Activated T-cell treated with anti-CD3 and anti-CD28 coated beads for 1 hour (primary cell): ENCODE measurements around the gene BAHD1.

Source experiments
- DNase-seq: peaks from one replicate; pipeline ENCODE4 v3.0.0-alpha.2; 2020; ENCODE audit warnings: low read depth

BAHD1 gene

DNA sequence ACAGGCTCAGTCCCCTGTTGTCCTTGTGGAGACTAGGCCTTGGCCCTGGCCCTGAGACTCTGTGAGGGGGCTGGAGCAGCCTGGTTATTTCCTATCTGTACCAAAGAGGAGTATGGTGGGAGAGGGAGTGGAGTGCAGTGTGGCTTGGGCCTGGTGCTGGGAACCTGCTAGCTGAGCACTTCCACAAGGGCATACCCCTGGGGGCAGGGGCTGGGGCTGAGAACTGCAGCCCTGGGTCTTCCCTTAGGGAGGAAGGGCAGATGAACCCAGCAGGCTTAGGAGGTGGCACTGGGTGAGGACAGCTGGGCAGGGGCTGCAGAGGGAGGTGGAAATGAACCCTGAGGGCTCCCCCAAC lies 26.5 kb downstream of the BAHD1 start:
- no peak for DNase-seq

DNA sequence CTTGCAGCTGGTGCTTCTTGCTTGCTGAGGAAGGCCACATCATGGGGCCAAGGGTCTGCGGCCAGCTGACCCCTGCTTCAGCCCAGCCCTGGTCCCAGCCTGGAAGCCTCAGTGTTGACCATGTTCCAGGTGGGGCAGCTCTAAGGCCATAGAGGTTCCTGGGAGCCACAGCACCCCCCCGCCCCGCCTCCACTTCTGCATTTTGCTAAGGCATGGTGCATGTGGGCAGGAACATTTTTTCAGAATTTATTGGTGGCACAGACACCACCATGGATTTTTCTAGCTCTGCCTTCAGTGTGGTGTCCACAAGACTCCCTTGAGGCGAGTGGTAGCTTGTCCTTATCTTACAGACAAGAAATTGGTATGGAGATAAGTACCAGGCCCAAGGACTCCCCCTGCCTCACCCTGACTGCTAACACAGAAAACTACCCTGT lies 28.2 kb downstream of the BAHD1 start:
- no peak for DNase-seq

DNA sequence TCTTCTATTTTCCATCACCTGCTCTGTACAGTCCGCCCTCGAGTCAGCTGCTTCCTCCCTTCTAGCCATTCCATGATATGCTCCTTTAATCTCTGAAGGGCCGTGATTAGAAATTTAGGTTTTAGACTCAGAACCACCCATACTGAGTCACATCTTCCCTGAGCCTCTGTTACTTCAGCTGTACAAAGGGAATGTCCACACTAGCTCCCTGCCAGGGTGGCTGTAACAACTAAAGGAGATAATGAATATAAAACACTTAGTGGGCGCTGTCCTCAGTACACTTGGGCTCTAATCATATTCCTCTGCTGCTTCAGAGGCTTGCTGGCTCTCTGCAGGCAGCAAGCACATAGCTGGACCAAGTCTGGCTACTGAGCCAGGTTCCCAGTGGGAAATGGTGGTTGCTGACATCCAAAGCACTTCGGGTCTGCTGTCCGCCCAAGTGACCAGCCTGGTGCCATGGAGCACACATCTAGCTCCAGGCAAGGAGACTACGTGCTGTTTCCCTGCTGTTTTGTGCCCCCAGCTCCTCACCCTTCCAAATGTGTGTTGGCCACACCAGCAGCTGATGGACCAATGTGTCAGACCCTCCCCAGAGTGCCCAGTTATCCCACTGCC lies 29.1 kb downstream of the BAHD1 start:
- no peak for DNase-seq

DNA sequence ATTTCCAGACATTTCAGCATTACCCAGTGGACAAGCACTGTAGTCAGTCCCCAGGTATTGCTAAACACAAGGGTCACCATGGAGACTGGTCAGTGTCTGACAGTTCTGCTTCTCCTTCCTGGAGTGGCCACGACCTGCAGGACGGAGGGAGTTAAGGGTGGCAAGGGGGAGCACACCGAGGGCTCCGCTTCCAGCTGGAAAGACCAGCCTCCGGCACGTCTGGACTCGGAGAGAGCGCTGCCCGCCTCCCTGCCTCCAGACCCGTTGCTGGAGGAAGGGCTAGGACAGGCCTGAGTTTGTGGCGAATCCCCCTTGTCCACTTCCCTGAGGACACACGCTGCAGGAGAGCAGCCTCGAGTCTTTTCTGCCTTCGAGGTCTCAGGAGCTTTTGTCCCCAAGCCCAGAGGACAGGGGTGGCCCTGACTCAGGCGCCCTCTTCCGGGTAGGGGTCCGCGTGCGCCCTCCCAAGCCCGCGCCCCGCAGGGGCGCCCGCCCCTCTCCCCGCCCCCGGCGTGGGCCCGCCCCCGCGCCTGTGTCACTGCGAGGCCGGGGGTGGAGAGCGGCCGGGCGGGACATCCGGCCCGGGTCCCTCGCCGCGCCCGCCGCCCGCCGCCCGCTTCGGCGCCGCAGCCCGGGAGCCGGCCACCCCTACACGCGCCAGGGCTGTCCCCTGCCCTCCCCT lies 29.8 kb downstream of the BAHD1 start, which contains the start of gene CHST14:
Gene CHST14 (plus strand): TSS at position 562 of the 682 bp plus-strand sequence. CDS start 230 bp downstream, outside the sequence.
- peak; percentile 57 for DNase-seq

DNA sequence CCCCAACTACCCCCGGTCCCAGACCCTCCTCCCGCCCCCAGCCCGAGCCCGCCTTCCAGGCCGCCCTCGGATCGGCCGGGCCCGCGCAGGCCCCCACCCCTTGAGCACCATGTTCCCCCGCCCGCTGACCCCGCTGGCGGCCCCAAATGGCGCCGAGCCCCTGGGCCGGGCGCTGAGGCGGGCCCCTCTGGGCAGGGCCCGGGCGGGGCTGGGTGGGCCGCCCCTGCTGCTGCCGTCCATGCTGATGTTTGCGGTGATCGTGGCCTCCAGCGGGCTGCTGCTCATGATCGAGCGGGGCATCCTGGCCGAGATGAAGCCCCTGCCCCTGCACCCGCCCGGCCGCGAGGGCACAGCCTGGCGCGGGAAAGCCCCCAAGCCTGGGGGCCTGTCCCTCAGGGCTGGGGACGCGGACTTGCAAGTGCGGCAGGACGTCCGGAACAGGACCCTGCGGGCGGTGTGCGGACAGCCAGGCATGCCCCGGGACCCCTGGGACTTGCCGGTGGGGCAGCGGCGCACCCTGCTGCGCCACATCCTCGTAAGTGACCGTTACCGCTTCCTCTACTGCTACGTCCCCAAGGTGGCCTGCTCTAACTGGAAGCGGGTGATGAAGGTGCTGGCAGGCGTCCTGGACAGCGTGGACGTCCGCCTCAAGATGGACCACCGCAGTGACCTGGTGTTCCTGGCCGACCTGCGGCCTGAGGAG lies 30.5 kb downstream of the BAHD1 start:
- no peak for DNase-seq

DNA sequence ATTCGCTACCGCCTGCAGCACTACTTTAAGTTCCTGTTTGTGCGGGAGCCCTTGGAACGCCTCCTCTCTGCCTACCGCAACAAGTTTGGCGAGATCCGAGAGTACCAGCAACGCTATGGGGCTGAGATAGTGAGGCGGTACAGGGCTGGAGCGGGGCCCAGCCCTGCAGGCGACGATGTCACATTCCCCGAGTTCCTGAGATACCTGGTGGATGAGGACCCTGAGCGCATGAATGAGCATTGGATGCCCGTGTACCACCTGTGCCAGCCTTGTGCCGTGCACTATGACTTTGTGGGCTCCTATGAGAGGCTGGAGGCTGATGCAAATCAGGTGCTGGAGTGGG lies 31.0 kb downstream of the BAHD1 start:
- DNase-seq = no peak

DNA sequence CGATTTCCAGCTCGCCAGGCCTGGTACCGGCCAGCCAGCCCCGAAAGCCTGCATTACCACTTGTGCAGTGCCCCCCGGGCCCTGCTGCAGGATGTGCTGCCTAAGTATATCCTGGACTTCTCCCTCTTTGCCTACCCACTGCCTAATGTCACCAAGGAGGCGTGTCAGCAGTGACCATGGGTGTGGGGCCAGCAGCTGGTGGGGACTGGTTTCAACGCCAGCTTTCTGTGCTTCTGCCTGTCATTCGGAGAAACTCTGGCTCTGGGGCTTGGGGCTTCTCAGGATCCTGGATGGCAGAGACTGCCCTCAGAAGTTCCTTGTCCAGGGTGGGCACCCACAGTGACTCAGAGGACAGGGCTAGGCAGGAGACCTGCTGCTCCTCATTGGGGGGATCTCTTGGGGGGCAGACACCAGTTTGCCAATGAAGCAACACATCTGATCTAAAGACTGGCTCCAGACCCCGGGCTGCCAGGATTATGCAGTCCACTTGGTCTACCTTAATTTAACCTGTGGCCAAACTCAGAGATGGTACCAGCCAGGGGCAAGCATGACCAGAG lies 31.5 kb downstream of the BAHD1 start:
- DNase-seq = no peak

DNA sequence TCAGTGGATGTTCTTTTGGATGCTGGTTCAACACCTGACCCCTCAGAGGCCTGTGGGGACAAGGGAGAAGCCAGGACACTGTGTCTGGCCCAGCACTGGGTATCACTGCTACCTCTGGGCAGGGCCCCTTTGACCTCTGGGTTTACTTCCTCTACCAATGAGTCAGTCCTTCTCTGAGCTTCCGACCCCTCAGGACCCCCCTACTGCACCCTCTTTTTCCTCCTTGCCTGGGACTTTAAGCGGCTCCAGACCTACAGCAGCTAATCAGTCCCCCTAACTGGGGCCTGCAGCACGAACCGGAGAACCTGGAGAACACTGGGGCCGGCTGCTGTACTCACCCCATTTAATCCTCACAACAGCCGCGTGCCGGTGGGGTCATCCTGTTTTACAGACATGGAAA lies 33.8 kb downstream of the BAHD1 start:
- no peak for DNase-seq

DNA sequence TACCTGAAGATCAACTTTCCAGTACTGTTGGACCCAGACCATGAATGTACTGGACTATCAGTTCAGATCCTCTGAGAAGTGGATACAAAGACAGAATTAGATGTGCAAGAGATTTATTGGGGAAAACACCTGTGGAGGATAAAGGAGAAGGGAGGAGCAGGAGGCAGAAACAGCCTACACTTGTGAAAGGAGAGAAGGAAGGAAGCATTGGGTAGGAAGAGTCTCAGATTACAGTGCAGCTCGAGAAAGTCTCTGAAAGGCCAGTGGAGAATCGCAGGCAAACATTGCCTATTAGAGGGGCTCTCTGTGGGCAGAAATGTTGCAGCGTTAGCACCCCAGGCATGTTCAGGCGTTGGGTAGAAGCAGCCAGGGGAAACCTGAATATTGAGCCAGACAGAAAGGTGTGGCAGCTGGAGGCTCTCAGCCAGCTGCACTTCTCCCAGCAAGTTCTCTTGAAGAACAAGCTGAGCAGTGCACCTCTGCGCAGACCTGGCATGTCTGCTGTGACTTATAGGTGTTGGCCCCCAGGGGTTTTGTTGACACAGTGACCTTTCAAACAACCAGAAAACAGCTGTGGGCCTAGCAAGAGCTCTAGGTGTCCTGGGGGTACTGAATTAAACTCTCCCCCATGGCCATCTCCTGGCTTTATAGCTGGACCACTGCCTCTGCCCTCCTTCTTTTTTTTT lies 37.0 kb downstream of the BAHD1 start:
- no peak for DNase-seq

DNA sequence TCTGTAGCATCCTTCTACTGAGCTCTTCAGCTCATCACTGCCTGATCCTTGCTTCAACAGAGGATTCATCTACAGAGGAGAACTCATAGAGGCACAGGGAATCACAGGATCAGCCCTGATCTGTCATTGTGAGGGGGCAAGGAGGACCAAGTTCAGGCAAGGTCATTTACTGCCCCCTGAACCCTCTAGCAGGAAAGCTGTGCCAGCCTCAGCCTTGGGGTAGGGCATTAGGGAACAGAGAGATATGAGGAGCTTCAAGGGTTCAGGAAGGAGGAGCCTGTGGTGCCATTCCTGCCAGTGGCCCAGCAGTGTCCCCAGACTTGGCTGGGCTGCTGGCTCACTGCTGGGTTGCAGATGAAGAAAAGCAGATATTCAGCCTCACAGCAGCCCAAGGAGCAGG lies 38.3 kb downstream of the BAHD1 start:
- DNase-seq = no peak

DNA sequence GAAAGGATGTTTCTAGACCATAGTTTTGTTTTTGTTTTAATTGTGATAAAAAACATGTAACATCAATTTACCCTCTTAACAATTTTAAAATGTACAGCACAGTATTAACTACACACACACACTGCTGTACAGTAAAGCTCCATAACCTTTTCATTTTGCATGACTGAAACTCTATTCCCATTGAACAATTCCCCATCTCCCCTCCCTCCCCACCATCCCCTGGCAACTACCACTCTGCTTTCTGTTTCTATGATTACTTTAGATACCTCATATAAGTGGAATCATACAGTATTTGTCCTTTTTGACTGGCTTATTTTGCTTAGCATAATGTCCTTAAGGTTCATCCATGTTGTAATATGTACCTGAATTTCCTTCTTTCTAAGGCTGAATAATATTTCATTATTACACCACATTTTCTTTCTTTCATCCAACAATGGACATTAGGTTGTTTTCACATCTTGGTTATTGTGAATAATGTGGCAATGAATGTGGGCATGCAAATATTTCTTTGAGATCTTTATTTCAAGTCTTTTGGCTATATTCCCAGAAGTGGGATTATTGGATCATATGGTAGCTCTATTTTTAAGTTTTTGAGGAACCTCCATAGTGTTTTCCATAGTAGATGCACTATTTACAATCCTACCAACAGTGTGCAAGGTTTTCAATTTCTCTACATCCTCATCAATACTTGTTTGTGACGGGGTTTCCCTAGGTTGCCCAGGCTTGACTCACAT lies 40.8 kb downstream of the BAHD1 start:
- no peak for DNase-seq

DNA sequence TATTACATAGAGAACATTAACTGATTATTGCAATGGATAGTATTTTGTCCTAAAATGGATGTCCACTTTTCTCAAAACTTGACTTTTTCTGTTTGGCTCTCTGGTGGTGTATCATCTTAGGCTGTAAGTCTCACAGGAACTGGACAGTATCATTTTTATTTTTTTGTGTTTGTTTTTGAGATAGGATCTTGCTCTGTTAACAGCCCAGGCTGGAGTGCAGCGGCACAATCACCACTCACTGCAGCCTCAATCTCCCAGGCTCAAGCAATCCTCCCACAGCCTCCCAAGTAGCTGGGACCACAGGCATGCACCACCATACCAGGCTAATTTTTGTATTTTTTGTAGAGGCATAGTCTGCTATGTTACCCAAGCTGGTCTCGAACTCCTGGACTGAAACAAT lies 43.2 kb downstream of the BAHD1 start:
- DNase-seq = no peak

DNA sequence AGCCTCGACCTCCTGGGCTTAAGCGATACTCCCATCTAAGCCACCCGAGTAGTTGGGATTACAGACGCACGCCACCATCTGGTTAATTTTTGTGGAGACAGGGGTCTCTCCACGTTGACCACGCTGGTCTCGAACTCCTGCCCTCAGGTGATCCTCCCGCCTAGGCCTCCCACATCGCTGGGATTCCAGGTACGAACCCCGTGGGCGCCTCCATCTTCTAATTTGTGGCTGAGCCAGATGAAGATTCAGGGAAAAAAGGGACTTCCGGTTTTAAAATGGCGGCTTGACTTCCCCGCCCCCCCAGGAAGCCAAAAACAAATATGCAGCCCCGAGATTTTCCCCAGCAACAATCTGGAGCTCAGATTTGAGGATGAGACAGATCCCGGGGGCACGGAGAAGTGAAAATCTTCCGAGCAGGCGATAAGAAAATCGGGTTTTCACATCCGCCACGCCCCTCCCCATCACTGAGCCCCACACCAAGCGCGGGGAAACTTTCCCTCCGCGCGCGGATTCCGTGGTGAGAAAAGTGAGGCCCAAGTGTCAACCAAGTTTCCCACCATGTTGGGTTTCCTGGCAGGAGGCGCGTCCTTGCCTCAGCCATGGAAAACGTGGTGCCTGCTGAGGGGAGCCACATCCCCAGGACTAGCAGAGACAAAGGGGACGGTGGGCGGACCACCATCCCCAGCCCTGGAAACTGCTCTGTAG lies 45.5 kb downstream of the BAHD1 start:
- DNase-seq = no peak

DNA sequence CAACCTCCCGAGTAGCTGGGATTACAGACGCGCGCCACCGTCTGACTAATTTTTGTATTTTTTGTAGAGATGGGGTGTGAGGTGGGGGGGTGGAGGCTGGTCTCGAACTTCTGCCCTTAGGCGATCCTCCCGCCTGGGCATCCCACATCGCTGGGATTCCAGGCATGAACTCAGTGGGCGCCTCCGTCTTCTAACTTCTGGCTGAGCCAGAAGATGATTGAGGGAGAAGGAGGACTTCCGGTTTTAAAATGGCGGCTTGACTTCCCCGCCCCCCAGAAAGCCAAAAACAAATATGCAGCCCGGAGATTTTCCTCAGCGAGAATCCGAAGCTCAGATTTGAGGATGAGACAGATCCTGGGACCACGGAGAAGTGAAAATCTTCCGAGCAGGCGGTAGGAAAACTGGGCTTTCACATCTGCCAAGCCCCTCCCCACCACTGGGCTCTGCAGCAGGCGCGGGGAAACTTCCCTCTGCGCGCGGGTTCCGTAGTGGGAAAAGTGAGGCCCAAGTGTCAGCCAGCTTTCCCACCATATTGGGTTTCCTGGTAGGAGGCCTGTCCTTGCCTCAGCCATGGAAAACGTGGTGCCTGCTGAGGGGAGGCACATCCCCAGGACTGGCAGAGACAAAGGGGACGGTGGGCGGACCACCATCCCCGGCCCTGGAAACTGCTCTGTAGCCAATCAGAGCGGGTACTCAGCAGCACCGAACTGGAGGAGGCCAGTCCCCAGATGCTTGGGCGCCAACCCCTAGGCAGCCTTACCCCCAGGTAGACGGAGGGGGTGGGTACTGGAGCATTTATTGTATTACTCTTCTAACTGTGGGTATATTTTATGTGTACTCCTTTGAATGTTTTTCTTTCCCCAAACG lies 47.3 kb downstream of the BAHD1 start:
- DNase-seq = no peak

DNA sequence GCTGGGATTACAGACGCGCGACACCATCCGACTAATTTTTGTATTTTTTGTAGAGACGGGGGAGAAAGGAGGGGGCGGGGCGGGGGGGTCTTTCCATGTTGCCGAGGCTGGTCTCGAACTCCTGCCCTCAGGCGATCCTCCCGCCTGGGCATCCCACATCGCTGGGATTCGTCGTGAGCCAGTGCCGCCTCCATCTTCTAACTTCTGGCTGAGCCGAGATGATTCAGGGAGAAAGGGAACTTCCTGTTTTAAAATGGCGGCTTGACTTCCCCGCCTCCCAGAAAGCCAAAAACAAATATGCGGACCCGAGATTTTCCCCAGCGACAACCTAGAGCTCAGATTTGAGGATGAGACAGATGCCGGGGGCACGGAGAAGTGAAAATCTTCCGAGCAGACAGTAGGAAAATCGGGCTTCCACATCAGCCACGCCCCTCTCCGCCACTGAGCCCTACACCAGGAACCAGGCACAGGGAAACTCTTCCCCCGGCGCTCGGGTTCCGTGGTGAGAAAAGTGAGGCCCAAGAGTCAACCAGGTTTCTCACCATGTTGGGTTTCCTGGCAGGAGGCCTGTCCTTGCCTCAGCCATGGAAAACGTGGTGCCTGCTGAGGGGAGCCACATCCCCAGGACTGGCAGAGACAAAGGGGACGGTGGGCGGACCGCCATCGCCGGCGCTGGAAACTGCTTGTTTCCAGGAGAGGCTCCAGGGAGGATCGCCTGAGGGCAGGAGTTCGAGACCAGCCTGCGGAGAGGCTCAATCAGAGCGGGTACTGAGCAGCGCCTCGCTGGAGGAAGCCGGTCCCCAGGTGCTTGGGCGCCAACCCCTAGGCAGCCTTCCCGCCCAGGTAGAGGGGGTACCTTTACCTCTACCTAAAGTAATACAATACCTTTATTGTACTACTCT lies 48.8 kb downstream of the BAHD1 start:
- DNase-seq = no peak

DNA sequence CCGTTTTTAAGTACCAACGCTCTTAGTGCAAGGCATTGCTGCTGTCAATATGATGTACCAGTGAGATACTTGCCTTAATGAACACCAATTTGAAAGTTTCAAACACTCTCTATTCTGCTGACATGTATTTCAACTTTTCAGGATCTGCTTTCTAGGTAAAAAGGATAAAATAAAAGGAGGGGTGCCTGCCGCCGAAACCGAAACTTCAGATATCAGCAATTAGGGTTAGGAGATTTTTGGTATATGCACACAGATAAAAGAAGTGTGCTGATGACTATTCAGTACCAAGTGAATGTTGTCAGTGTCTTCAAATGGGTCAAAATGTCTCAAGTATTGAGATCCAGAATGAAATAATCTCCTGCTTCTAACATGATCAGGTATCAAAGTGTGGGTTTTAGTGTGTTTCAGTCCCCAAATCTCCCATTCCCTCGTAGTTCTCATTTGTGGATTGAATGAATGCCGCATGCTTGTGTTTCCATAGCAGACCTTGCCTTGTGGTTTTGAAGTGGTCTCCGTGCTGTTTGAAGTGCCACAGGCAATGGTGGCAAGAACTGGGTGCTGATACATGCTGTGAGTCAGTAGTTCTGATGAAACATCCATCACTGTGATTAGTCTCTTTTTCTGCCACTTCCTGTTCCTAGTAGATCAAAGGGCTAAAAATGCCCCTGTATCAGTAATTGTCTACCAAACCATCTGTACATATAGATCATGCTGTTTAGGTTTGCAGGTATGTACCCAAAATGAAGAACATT lies 52.5 kb downstream of the BAHD1 start:
- peak; percentile 22 for DNase-seq

DNA sequence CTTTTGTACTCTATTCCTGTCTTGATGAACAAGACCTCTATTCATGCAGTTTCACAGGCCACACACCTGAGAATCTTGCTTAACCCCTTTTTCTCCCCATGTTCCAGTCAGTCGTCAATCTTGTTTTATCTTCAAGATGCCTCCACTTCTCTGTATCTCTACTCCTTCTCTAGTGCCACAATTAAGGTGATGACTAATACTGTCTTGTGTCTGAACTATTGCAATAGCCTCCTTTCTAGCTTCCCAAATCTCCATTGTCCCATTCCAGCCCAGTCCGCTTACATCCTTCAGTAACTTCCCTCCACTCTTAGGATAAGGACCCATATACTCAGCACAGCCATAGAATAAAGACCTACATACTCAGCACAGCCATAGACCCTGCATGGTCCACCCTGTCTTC lies 54.8 kb downstream of the BAHD1 start:
- no peak for DNase-seq

DNA sequence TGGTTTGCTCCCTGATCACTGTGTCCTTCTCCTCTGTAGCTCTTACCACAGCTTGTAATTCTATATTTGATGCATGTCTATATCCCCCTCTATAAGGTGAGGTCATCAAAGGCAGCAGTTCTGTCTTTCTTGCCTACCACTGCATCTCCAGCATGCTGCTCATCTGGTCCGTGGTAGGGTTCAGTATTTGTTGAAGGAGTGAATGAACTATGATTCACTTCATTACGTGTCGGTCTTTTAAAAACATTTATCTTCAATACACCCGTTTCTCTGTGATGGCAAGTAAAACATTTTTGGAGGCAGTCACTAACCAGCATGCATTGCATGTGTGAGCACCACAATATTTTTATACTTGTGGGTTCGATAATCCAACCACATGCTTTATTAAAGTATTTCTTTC lies 57.7 kb downstream of the BAHD1 start:
- DNase-seq = no peak

DNA sequence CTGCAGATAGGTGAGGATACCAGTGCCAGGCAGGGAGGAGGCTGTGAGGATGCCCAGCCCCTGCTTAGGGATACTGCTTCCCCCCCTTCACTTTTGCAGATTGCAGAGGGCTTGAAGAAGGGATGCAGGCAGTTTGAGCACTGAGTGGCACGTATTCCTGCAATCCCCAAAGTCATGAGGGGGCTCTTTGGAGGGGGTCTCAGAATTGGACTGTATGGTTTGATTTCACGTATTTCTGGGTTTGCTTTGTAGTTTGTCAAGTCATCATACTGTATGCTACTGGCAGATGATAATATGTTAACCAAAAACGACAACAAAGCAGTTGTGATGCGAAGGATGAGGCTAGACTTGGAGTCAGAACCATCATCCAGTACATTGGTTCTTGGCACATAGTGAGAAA lies 58.1 kb downstream of the BAHD1 start:
- no peak for DNase-seq
